GM18858 (cell line): ENCODE measurements around the gene RBPJL.

ENCODE experiments used
- ATAC-seq: cut with Tn5 transposase; IDR thresholded peaks from one replicate; pipeline ENCODE4 v1.9.1; 2021; ENCODE audit not compliant: unreplicated experiment

RBPJL gene

DNA sequence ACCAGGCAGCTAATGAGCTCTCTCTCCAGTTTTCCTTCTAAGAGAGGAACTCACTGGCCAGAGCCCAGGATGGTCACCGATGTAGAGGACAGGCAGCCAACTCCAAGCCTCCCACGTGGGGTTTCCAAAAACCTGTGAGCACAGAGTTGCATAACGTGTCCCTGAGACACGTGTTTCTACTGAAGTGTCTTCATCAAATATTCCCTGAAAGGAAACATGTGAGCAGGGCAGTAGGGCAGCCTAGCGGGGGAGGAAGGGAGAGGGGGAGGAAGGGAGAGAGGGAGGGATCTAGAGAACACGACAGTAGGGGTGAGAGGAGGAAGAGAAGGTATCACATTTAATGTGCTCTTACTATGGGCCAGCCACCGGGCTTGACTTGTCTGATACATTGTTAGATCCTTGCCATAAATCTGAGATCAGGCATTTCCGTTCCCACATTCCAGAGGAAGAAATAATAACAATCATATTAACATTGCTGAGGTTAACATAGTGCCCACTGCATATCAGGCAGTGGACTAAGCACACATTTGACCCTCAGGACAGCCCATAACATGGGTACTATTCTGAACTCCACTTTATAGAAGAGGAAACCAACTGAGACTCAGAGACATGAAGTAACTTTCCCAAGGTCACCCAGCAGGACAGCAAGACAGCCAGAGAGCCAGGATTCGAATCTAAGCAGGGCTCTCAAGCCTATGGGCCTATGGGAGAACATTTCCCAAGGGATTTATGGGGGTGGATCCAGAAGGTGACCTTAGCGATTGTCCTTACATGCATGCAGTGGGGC, 51.8 kb downstream of the RBPJL start:
- ATAC-seq, result no peak

- no peak for ATAC-seq
Measured at GRCh38 chr20:45359069-45359405, 52.4 kb downstream of the RBPJL start.

DNA sequence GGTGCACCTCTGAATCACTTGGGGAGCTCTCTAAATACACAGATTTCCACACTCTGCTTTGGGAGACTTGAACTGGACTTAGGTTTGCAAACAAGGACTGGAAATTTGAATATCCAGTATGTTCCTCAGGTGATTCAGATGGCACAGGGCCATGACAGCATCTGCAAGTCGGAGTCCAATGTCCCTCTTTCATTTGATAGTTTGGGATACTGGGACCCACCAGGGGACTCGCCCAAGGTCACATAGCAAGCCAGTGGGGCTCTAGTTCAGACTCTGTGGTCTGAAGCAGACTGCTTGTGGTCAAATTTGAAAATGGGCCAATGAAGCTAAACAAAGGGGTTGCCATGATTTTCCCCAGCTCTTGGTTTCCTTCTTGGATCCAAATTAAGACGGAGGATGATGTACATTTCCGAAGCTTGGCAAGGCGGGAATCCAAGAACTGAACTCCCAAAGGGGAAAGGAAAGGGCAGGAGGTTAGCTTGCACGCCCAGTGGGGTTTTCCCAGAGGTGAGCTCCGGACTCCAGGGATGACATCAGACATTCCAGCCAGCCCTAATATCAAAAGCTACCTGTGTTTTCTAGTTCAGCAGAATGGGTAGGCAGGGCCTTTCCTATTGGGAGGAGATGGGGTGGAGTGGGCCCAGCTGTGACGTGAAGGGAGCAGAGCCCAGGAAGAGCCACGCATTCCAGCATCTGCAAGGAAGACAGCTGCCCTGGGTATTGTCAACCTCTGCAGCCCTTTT, 52.9 kb downstream of the RBPJL start:
- no peak for ATAC-seq

- ATAC-seq, result no peak
Measured at GRCh38 chr20:45361793-45362192, 55.2 kb downstream of the RBPJL start.

- peak; percentile 72 for ATAC-seq
Measured at GRCh38 chr20:45362804-45363610, 56.4 kb downstream of the RBPJL start, which contains the start of gene SYS1. Gene SYS1, plus strand, starts transcription at chr20:45363156. Its CDS starts 376 bp downstream, at chr20:45363532.

- ATAC-seq, result no peak
Measured at GRCh38 chr20:45363611-45364492, 57.2 kb downstream of the RBPJL start.

GRCh38 chr20:45365444-45365970, 58.9 kb downstream of the RBPJL start:
- no peak for ATAC-seq

DNA sequence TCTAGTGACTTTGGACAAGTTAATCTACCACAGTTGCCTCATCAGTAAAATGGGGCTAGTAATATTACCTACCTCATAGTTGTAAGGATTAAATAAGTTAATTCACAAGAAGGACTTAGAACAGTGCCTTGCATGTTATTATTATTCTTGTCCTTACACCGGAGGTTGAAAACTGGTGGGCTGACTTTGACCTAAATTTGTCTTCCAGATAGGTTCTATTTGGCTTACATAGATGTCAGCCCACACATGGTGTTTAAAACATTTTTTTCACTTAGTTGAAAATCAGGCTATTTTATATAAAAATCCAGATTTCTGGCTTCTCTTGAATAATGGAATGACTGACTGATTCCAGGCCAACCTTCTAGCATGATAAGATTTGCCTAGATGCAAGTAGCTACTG, 59.6 kb downstream of the RBPJL start:
- ATAC-seq, result no peak

- no peak for ATAC-seq
Measured at GRCh38 chr20:45366631-45367030, 60.0 kb downstream of the RBPJL start.

- ATAC-seq, result no peak
Measured at GRCh38 chr20:45367126-45367525, 60.5 kb downstream of the RBPJL start.
